C4-2B (cell line): ENCODE results near the gene ADARB2.

Experiments
- H3K27ac ChIP-seq: fragments of 450-650 bp; 2 replicates; pipeline ENCODE4 v1.5.1; 2017
- ZFX ChIP-seq: fragments of 450-650 bp; IDR thresholded peaks from 2 replicates; pipeline ENCODE4 v1.6.1; 2017
- TF ChIP-seq, protein P1 (sequence below): fragments of 450-650 bp; conservative IDR thresholded peaks from 2 replicates; pipeline ENCODE4 v1.5.1; 2017; ENCODE audit warnings: mild to moderate bottlenecking

Gene ADARB2

DNA sequence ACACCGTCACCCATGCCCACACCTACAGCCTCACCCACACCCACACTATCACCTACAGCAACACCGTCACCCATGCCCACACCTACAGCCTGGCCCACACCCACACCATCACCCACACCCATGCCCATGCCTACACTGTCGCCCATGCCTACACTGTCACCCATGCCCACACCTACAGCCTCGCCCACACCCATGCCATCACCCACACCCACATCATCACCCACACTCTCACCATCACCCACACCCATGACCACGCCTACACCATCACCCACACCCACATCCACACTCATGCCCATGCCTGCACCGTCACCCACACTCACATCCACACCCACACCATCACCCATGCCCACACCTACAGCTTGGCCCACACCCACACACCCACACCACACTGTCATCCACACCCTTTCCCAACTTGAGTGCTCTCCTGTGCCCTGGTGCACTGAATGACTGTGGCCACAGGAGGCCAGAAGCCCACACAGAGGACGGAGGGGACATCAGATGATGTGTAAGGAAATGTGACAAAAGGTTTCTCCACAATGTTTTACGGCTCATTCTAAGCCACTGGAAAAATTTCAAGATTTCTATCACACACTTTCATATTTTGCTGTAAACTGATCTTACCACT lies 527.9 kb downstream of the ADARB2 start:
- TF ChIP-seq, protein P1, sequence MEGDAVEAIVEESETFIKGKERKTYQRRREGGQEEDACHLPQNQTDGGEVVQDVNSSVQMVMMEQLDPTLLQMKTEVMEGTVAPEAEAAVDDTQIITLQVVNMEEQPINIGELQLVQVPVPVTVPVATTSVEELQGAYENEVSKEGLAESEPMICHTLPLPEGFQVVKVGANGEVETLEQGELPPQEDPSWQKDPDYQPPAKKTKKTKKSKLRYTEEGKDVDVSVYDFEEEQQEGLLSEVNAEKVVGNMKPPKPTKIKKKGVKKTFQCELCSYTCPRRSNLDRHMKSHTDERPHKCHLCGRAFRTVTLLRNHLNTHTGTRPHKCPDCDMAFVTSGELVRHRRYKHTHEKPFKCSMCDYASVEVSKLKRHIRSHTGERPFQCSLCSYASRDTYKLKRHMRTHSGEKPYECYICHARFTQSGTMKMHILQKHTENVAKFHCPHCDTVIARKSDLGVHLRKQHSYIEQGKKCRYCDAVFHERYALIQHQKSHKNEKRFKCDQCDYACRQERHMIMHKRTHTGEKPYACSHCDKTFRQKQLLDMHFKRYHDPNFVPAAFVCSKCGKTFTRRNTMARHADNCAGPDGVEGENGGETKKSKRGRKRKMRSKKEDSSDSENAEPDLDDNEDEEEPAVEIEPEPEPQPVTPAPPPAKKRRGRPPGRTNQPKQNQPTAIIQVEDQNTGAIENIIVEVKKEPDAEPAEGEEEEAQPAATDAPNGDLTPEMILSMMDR = no peak
- TF ChIP-seq ZFX = no peak

DNA sequence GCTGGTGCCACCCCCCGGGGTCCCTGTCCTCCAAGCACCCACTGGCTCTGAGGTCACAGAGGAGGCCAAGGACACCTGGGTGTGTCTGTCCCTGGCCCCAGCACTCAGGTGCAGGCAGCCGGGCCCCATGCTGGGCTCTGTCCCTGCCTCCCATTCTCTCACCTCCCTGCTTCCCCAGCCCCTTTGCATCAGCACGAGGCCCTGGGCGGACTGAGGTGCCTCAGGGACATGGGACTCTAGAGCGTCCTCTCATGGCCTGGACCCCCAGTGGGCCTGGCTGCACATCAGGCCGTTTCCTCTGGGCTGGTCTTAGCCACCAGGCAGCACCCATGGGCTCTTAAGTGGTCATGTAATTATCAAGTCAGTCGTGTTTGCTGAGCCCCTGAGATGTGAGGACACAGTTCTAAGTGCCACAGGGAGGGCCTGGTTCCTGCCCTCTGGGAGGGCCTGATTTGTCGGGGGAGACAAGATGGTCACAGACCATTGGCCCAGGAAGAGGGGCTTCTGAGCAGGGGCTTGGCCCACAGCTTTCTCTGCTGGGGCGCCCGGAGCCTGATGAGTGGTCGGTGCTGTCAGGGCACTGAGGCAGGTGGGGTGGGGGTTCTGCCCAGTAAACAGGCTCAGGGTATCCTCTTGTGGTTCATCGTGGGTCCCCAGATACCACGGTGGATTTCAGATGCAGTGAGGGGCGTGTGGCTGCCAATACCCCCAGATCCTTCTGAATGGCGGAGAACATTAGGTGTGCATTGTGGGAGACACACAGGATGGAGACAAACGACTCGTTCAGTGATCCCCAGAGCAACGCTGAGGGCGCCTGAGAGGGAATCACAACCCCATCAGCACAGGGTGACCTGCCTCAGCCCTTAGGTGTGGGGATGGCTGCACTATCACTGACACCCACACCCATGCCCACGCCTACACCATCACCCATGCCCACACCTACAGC lies 528.7 kb downstream of the ADARB2 start:
- H3K27ac ChIP-seq = no peak overlapping the region
- no peak for TF ChIP-seq ZFX
- TF ChIP-seq, protein P1 = no peak

More for the DNA sequence above, 527.9 kb downstream of the ADARB2 start:
- no peak overlapping the region for H3K27ac ChIP-seq

DNA sequence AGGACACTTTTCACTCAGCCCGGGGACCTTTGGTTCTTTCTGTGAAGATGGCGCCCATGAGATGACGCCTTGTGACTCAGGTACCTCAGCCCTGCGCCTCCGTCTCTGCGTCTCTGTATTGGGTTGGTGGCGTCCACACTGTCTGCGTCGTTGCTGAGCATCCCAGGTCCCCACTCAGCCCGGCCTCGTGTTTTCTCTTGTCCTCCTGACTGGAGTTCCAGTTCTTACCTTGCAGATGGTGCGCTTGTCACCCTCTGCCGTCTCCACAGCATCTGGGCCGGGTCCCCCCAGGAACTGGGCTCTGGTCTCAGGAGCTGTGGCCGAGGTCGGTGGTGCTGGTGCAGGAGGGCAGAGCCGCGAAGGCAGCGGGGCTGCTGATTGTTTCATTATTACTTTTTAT lies 530.7 kb downstream of the ADARB2 start:
- TF ChIP-seq, protein P1 = no peak
- no peak for TF ChIP-seq ZFX
- H3K27ac ChIP-seq = no peak overlapping the region

DNA sequence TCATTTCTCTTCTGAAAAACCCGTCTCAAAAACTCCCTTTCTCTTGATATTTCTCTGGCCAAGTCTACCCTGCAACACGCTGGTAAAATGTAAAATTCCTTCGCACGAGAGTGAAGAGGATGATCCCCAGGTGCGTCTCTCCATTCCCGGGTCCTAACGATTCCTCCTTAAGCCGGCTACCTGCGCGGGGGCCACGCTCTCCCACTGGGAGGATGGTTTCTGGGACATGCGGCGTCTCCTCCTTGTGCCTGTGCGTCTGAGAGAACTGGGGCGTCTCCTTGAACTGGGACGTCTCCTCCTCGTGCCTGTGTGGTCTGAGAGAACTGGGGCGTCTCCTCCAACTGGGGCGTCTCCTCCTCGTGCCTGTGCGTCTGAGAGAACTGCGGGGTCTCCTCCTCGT lies 531.2 kb downstream of the ADARB2 start:
- no peak overlapping the region for H3K27ac ChIP-seq
- TF ChIP-seq, protein P1 = no peak
- no peak for TF ChIP-seq ZFX

DNA sequence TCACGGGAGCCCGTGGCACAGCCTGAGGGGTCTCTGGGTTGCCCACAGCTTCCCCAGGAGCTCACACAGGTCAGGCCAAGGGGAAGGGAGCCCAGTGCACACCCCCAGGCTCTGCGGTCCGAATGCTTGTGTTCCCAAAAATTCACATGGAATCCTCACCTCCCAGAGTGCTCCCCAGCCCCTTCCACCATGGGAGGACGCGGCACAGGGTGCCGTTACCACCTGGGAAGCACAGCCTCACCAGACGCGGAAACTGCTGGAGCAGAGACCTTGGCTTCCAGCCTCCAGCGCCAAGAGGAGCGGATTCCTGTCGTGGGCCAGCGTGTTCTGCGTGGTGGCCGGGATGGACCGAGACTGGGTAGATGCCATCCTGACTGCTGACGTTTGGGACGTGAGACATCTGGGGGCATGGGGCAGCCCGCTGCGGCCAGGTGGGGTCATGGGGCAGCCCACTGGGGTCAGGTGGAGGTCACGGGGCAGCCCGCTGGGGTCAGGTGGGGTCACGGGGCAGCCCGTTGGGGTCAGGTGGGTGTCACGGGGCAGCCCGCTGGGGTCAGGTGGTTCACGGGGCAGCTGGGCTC lies 531.8 kb downstream of the ADARB2 start:
- H3K27ac ChIP-seq = no peak overlapping the region
- no peak for TF ChIP-seq ZFX
- TF ChIP-seq, protein P1 = no peak

DNA sequence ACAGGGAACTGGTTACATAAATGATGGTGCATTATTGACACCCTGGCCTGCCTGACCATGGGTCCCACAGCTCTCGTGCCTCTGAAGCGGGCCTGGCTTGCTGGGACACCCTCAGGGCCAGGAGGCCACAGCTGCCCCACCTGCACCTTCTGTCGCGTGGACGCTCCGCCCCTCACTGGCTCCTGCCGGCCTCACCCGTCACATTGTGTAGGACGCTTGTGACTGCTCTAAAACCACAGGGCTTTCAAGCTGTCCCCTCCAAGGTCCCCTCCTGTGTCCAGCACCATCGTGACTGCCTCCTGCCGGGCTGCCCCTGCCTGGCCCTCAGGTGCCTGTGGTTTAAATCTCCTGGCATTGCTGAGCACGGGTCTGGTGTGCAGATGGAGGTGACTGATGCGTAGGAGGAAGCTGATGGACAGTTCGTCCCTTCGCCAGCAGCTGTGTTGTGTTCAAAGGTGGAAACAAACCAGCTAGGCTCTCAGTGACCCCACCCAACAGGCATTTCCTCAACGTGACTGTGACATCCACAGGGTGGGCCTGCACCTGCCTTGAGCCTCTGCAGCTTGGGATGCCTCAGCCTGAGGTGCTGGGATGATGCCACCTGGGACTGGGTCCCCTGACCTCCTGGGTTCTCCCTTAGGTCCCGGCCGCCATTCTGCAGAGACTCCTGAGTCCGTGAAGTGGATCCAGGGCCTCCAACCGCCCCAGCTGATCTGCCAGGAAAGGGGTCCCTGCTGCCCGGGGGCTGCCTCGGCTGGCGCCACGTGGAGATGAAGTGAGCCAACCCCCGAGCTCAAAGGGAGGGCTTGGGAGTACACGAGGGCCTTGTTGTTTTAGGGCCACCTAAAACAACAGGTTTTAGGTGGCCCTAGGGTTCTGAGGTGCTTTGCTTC lies 532.6 kb downstream of the ADARB2 start:
- H3K27ac ChIP-seq = no peak overlapping the region
- TF ChIP-seq ZFX = no peak
- TF ChIP-seq, protein P1 = no peak
